Sigmoid colon (tissue), 4 donors: ENCODE measurements around the gene MCCC1.

Experiments
- CTCF ChIP-seq, 4 experiments: fragments of 450-650 bp in 3 of 4; fragments of 200-600 bp in 1 of 4; IDR thresholded peaks; one replicate each; pipeline ENCODE4 v1.5.1; 2016 to 2019; ENCODE audit warnings: antibody characterized with exemption in 4 of 4, mild to moderate bottlenecking in 3 of 4, moderate library complexity in 2 of 4
- POLR2A ChIP-seq, 2 donors: fragments of 450-650 bp; IDR thresholded peaks; one replicate each; pipeline ENCODE4 v1.6.1; 2016; ENCODE audit warnings: antibody characterized with exemption in 2 of 2, mild to moderate bottlenecking in 2 of 2, moderate library complexity in 2 of 2
- POLR2AphosphoS5 ChIP-seq, 4 donors: sonication (generic); formaldehyde crosslinking; IDR thresholded peaks; one replicate each; pipeline ENCODE4 v1.6.1; 2017; ENCODE audit warnings: antibody characterized with exemption in 4 of 4

GRCh38 chr3:183116025-183116614, 16.8 kb upstream of the MCCC1 start:
- TF ChIP-seq CTCF (IDR thresholded peaks at IDR 0.05): no peak
- TF ChIP-seq POLR2AphosphoS5 (IDR thresholded peaks at IDR 0.05): no peak
- TF ChIP-seq POLR2A (IDR thresholded peaks at IDR 0.05): no peak
